ENCODE data around the gene GNAZ.

GRCh38 chr22:23142546-23143105 is 72.3 kb downstream of the GNAZ start:
- TF ChIP-seq CTCF (IDR thresholded peaks at IDR 0.05; ENCODE audit: insufficient read depth, low read depth, low read length) (no peak), EZH2 (IDR thresholded peaks at IDR 0.05; ENCODE audit: insufficient read depth, low read length) (no peak)

Measured in astrocyte (in vitro differentiated cells and primary cell).